MCF 10A (cell line): ENCODE measurements around the gene SLC39A8. TPM values are rescaled to one million over a fixed set of nuclear protein-coding genes. Genes with fewer than 3 reads are reported as not detected.
A peak's percentile ranks its signal among the peaks of the same experiment; 100 is the strongest.

ENCODE experiments used
- BruUV-seq: library from RNA; stranded (reverse); fragments of 400-500 nt; replicated peaks from 2 replicates; lab custom pipeline; 2021; lab: Mats Ljungman, UMichigan
- CTCF ChIA-PET: fragments of 300-600 bp; sonication (Branson Sonifier 250); formaldehyde crosslinking; extraction: SDS; loops from one replicate; lab custom pipeline; 2021; ENCODE audit warnings: antibody characterized with exemption, inconsistent platforms; lab: Yijun Ruan, JAX
- POLR2A ChIA-PET: fragments of 300-600, 350-650 bp; sonication (Branson Sonifier 250); formaldehyde crosslinking; extraction: SDS; loops from one replicate; lab custom pipeline; 2020; ENCODE audit warnings: antibody characterized with exemption, inconsistent platforms; lab: Yijun Ruan, JAX
- DNase-seq: peaks from one replicate; pipeline ENCODE4 v3.0.0-alpha.2; 2018; ENCODE audit not compliant: unreplicated experiment
- H3K27ac Mint-ChIP-seq: one replicate; pipeline ENCODE4 v1.8.0; 2022; ENCODE audit warnings: mild to moderate bottlenecking, low read depth, mixed read lengths; ENCODE audit not compliant: unreplicated experiment
- H3K27me3 Mint-ChIP-seq: one replicate; pipeline ENCODE4 v1.8.0; 2022; ENCODE audit warnings: mixed read lengths; ENCODE audit not compliant: insufficient read depth, unreplicated experiment
- H3K36me3 Mint-ChIP-seq: one replicate; pipeline ENCODE4 v1.8.0; 2022; ENCODE audit warnings: mild to moderate bottlenecking, moderate library complexity, mixed read lengths; ENCODE audit not compliant: insufficient read depth, unreplicated experiment
- H3K4me1 Mint-ChIP-seq: one replicate; pipeline ENCODE4 v1.8.0; 2022; ENCODE audit warnings: mixed read lengths; ENCODE audit not compliant: insufficient read depth, unreplicated experiment
- H3K4me3 Mint-ChIP-seq: one replicate; pipeline ENCODE4 v1.8.0; 2022; ENCODE audit warnings: mild to moderate bottlenecking, moderate library complexity, mixed read lengths; ENCODE audit not compliant: unreplicated experiment
- H3K9me3 Mint-ChIP-seq: one replicate; pipeline ENCODE4 v1.8.0; 2022; ENCODE audit warnings: mixed read lengths; ENCODE audit not compliant: unreplicated experiment
- CTCF ChIP-seq: fragments of 200-600 bp; IDR thresholded peaks from one replicate; pipeline ENCODE4 v1.8.0; 2022; ENCODE audit warnings: antibody characterized with exemption, mild to moderate bottlenecking; ENCODE audit not compliant: unreplicated experiment
- intact Hi-C: fragments of 100-400 bp; cut with micrococcal nuclease; formaldehyde crosslinking; loops from 2 replicates; pipeline ENCODE4 v1.14.1; 2022
- total RNA-seq: library from RNA; stranded (reverse); gene quantifications from 2 replicates; pipeline ENCODE4 v1.2.3, GENCODE V29; 2022

Gene SLC39A8
- total RNA-seq, 1 experiment from 2014 or later = 43.3 TPM

GRCh38 chr4:102348701-102349100 is 3.4 kb upstream of the SLC39A8 start:
- H3K9me3 Mint-ChIP-seq = no peaks in the 10 kb centered on the region
- no TSS peak for BruUV-seq
- CTCF ChIA-PET = no interaction called here
- no peaks in the 10 kb centered on the region for H3K4me1 Mint-ChIP-seq
- no peak overlapping the region for H3K4me3 Mint-ChIP-seq
- no peak for TF ChIP-seq CTCF
- intact Hi-C loops = loop anchor here (5.0 to 10.0 kb wide), 3 partner anchors 276 to 749 kb away; partner anchors contain the start of genes BDH2 and SLC9B1
- no peak overlapping the region for H3K27ac Mint-ChIP-seq
- POLR2A ChIA-PET = interaction anchor here (0.6 kb wide), 1 partner anchor 63 kb away, joined by 3 read pairs; no protein-coding TSS in a partner anchor
- no peak for DNase-seq
- H3K36me3 Mint-ChIP-seq = no peaks in the 10 kb centered on the region
- no peaks in the 10 kb centered on the region for H3K27me3 Mint-ChIP-seq

GRCh38 chr4:102345795-102346100 is 466 bp upstream of the SLC39A8 start:
- ChIA-PET POLR2A (interaction anchor here (1.3 to 4.4 kb wide), 5 partner anchors 67 to 183 kb away, joined by 3 to 62 read pairs (median 19); no protein-coding TSS in a partner anchor), CTCF (interaction anchor here (0.6 to 2.5 kb wide), 16 partner anchors 17 to 1226 kb away, joined by 3 to 17 read pairs (median 3); no protein-coding TSS in a partner anchor)
- TF ChIP-seq CTCF = no peak
- intact Hi-C loops = loop anchor here (1.0 to 10.0 kb wide), 5 partner anchors 45 to 752 kb away; partner anchors contain the start of genes BDH2 and SLC9B1
- H3K4me1 Mint-ChIP-seq = peaks cover 5% of the 10 kb centered on the region
- BruUV-seq = no TSS peak
- H3K4me3 Mint-ChIP-seq = peak overlapping the region; percentile 76
- peaks cover 4% of the 10 kb centered on the region for H3K36me3 Mint-ChIP-seq
- no peak overlapping the region for H3K27ac Mint-ChIP-seq
- no peak for DNase-seq
- no peaks in the 10 kb centered on the region for H3K27me3 Mint-ChIP-seq
- no peaks in the 10 kb centered on the region for H3K9me3 Mint-ChIP-seq

GRCh38 chr4:102344520-102344953 is 745 bp downstream of the SLC39A8 start:
- H3K4me3 Mint-ChIP-seq = peak overlapping the region; percentile 76
- TSS peak; percentile 27 for BruUV-seq
- H3K9me3 Mint-ChIP-seq = no peaks in the 10 kb centered on the region
- peaks cover 16% of the 10 kb centered on the region for H3K36me3 Mint-ChIP-seq
- intact Hi-C loops = loop anchor here (2.0 to 10.0 kb wide), 3 partner anchors 46 to 670 kb away; partner anchors contain the start of gene SLC9B1
- no peak for TF ChIP-seq CTCF
- no peak for DNase-seq
- ChIA-PET POLR2A (interaction anchor here (0.8 to 4.4 kb wide), 12 partner anchors 15 to 483 kb away, joined by 3 to 62 read pairs (median 4); partner anchors contain the start of genes NFKB1 and UBE2D3), CTCF (interaction anchor here (0.6 to 2.5 kb wide), 12 partner anchors 15 to 1063 kb away, joined by 3 to 17 read pairs (median 4); no protein-coding TSS in a partner anchor)
- peaks cover 9% of the 10 kb centered on the region for H3K4me1 Mint-ChIP-seq
- peak overlapping the region; percentile 49 for H3K27ac Mint-ChIP-seq
- no peaks in the 10 kb centered on the region for H3K27me3 Mint-ChIP-seq

- peak overlapping the region; percentile 76 for H3K4me3 Mint-ChIP-seq
- H3K27ac Mint-ChIP-seq = peak overlapping the region; percentile 49
- peak; percentile 72 for DNase-seq
- no peak for TF ChIP-seq CTCF
- peaks cover 9% of the 10 kb centered on the region for H3K4me1 Mint-ChIP-seq
- POLR2A ChIA-PET = interaction anchor here (0.8 to 4.4 kb wide), 9 partner anchors 11 to 484 kb away, joined by 3 to 62 read pairs (median 4); partner anchors contain the start of genes NFKB1 and UBE2D3
- CTCF ChIA-PET = interaction anchor here (0.6 to 2.5 kb wide), 6 partner anchors 14 to 410 kb away, joined by 3 to 7 read pairs (median 4); no protein-coding TSS in a partner anchor
- no peaks in the 10 kb centered on the region for H3K27me3 Mint-ChIP-seq
- intact Hi-C loops = loop anchor here (2.0 to 10.0 kb wide), 3 partner anchors 47 to 671 kb away; partner anchors contain the start of gene SLC9B1
- no TSS peak for BruUV-seq
- H3K36me3 Mint-ChIP-seq = peaks cover 21% of the 10 kb centered on the region
- no peaks in the 10 kb centered on the region for H3K9me3 Mint-ChIP-seq
Measured at GRCh38 chr4:102343964-102344519, 1.2 kb downstream of the SLC39A8 start.
